NCI-H345 treated with DMSO at 0.1 percent for 48 hours (cell line): ENCODE data around the gene SCAI.
"Not testable (repeated sequence)": the region's sequence is repeated elsewhere in the genome, so short reads cannot be mapped to it uniquely, and the experiment has no call there.

Source experiments
- DNase-seq: peaks from one replicate; lab custom pipeline; 2025; ENCODE audit not compliant: unreplicated experiment; lab: John Stamatoyannopoulos, UW

The SCAI gene

DNA sequence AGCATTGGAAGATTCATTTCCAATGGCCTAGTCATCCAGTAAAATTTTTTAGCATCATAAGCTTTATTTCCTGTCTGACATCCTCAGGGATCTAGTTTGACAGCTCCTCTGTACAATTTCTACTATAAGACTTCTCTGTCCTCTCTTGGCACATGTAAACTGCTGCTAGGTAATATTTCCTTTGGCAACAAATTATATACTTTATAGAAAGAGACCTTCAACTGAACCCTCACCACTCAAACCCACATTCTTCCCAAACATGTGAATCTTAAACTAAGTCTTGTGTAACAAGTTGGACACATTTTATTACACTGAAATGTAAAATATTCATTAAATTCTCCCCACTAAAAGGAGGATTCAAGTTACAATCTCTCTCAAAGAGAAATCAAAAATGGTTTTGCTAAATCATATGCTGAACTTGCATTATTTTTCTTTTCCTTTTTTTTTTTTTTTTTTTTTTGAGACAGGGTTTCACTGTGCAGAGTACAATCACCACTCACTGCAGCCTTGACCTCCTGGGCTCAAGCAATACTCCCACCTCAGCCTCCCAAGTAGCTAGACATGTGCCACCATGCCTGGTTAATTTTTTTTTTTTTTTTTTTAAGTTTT is 36.9 kb downstream of the SCAI start:
- no peak for DNase-seq

- DNase-seq, result no peak
Measured at GRCh38 chr9:125103770-125104460, 39.4 kb downstream of the SCAI start.

DNA sequence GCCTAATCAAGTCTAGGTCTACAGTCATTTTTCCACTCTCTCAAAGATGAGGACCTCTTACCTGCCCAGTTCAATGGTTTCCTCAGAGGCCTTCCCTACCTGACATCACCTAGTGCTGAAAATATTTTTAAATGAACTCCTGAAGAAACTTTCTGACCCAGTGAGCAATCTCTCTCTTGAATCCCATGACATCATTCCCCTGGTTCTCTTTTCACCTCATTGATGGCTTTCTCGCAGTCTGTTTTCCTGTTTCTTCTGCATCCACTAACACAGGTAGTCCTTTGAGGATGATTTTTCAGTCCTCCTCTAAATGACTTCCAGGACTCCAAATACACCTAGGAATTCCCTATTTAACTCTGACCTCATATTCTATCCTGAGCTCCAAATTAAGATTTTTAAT is 40.3 kb downstream of the SCAI start:
- DNase-seq, result no peak

DNA sequence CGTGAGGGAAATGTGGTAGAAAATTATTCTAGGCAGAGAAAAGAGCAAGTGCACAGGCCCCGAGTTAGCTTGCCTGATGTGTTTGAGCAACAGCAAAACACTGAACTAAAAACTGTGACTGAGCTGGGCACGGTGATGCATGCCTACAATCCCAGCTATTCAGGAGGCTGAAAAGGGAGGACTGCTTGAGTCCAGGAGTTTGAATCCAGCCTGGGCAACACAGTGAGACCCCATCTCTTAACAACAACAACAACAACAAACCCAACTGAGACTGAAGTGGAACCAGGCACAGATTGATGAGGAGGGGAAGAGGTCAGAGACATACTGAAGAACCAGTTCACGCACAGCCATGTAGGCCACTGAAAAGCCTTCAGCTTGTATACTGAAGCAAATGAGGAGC is 42.5 kb downstream of the SCAI start:
- no peak for DNase-seq

DNA sequence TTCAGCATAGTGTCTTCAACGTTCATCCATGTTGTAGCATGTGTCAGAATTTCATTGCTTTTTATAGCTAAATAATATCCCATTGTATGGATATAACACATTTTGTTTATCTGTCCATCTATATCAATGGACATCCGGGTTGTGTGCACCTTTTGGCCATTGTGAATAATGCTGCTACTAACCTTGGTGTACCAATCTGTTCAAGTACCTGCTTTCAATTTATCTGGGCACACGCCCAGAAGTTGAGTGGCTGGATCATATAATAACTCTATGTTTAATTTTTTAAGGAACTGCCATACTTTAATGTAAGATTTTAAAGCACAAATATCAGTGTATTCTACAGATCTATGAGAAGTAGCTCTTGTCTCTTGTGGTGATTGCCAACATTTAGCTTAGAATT is 43.5 kb downstream of the SCAI start:
- no peak for DNase-seq

- no peak for DNase-seq
Measured at GRCh38 chr9:125095821-125096443, 47.4 kb downstream of the SCAI start.

GRCh38 chr9:125091121-125091520 is 52.2 kb downstream of the SCAI start:
- no peak for DNase-seq

- no peak for DNase-seq
Measured at GRCh38 chr9:125089331-125089730, 54.0 kb downstream of the SCAI start.

GRCh38 chr9:125088752-125089151 is 54.6 kb downstream of the SCAI start:
- DNase-seq, result no peak

GRCh38 chr9:125085703-125086477 is 57.4 kb downstream of the SCAI start:
- DNase-seq, result no peak

- DNase-seq, result not testable (repeated sequence)
Measured at GRCh38 chr9:125082197-125082596, 61.1 kb downstream of the SCAI start.

- DNase-seq, result not testable (repeated sequence)
Measured at GRCh38 chr9:125080797-125081196, 62.5 kb downstream of the SCAI start.

- no peak for DNase-seq
Measured at GRCh38 chr9:125079931-125080330, 63.4 kb downstream of the SCAI start.

DNA sequence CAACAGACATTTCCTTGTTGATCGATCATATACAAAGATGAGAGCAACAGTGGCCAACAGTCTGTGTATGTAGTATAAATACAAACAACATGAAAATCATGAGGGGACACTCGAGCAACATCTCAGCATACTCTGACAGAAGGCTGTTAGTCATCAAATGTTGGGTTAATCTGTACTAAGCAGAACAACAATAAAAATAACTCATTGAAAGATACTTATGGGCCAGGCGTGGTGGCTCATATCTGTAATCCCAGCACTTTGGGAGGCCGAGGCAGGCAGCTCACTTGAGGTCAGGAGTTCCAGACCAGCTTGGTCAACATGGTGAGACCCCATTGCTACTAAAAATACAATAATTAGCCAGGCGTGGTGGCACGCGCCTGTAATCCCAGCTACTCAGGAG is 67.3 kb downstream of the SCAI start:
- no peak for DNase-seq

DNA sequence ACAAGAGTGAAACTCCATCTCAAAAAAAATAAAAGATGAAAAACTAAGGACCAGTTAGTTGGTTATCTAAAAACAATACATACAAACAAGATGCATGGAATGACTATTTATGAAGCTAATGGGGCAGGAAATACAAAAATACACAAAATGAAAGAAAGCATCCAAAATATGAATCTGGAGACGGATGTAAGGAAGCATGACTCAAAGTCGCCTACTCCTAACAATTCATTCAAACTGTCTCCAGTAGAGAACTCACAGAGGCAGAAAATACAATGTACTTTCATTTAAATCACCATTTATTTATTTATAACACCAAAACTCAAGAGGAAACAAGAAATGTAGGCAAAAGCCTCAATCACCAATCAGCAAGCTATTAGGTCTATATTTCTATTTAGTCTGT is 68.4 kb downstream of the SCAI start:
- no peak for DNase-seq

DNA sequence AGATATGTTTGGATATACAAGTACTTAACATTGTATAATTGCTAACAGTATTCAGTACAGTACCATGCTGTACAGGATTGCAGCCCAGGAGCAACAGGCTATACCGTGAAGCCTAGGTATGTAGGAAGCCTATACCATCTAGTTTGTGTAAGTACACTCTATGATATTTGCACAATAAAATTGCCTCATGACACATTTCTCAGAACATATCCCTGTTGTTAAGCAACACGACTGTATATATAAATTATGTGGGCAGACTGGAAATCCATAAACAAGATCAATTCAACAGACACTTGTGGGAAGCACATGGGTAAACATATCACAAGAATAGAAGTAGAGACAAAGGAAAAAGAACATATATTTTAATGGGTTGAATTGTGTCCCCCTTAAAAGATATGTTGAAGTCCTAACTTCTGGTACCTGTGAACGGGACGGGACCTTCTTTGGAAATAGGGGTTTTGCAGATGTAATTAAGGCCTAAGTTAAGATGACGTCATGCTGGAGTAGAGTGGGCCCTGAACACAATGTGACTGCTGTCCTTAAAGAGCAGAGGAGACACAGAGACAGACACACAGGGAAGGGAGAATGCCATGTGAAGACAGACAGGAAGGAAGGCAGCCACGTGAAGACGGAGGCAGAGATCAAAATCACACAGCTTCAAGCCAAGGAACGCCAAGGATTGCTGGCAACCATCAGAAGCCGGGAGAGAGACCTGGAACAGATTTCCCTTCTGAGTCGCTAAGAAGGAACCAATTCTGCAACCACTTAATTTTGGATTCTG is 76.3 kb downstream of the SCAI start:
- DNase-seq, result no peak

DNA sequence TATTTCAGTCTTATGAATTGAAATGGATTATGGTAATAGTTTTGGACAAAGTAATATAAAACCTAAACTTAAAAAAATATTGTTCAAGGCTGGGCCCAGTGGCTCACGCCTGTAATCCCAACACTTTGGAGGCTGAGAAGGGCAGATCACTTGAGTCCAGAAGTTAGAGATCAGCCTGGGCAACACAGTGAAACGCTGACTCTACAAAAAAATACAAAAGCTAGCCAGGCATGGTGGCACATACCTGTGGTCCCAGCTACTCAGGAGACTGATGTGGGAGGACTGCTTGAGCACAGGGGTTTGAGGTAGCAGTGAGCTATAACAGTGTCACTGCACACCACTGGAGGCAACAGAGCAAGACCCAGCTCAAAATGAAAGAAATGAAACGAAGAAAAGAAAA is 81.9 kb downstream of the SCAI start:
- DNase-seq, result no peak

- DNase-seq, result no peak
Measured at GRCh38 chr9:125049212-125050049, 93.9 kb downstream of the SCAI start.

- no peak for DNase-seq
Measured at GRCh38 chr9:125043631-125044030, 99.7 kb downstream of the SCAI start.

- DNase-seq, result no peak
Measured at GRCh38 chr9:125043148-125043547, 100.2 kb downstream of the SCAI start.
